Activated B cell treated with CpG ODN at 0.5 μM for 24 hours (primary cell): ENCODE data around the gene ERVV-1. TPM values are rescaled to one million over a fixed set of nuclear protein-coding genes. Genes with fewer than 3 reads are reported as not detected.
"Not testable (repeated sequence)": the region's sequence is repeated elsewhere in the genome, so short reads cannot be mapped to it uniquely, and the experiment has no call there.

Experiments
- ATAC-seq: fragments of 200-7000 bp; cut with Tn5 transposase; one replicate; pipeline ENCODE4 v1.10.0; 2021; ENCODE audit warnings: low read depth, mild to moderate bottlenecking, moderate library complexity
- CTCF ChIA-PET: fragments of 350-600 bp; sonication (Branson Sonifier 250); formaldehyde crosslinking; loops from one replicate; lab custom pipeline; 2021; ENCODE audit warnings: antibody characterized with exemption; lab: Charles Lee
- POLR2A ChIA-PET: fragments of 350-600 bp; sonication (Branson Sonifier 250); formaldehyde crosslinking; loops from one replicate; lab custom pipeline; 2021; ENCODE audit warnings: antibody characterized with exemption; lab: Charles Lee
- DNase-seq: peaks from one replicate; pipeline ENCODE4 v3.0.0; 2022
- H3K27ac Mint-ChIP-seq: one replicate; pipeline ENCODE4 v1.8.0; 2020; ENCODE audit warnings: mixed read lengths
- H3K27me3 Mint-ChIP-seq: one replicate; pipeline ENCODE4 v1.8.0; 2021; ENCODE audit warnings: mixed read lengths
- H3K36me3 Mint-ChIP-seq: one replicate; pipeline ENCODE4 v1.8.0; 2021; ENCODE audit warnings: low read depth, mixed read lengths
- H3K4me1 Mint-ChIP-seq: one replicate; pipeline ENCODE4 v1.8.0; 2021; ENCODE audit warnings: mixed read lengths
- H3K4me3 Mint-ChIP-seq: one replicate; pipeline ENCODE4 v1.8.0; 2020; ENCODE audit warnings: mild to moderate bottlenecking, mixed read lengths
- H3K9me3 Mint-ChIP-seq: one replicate; pipeline ENCODE4 v1.8.0; 2020; ENCODE audit warnings: mixed read lengths
- CTCF ChIP-seq: fragments of 200-600 bp; IDR thresholded peaks from one replicate; pipeline ENCODE4 v1.8.0; 2022; ENCODE audit warnings: antibody characterized with exemption, mild to moderate bottlenecking
- intact Hi-C: fragments of 100-400 bp; cut with micrococcal nuclease; formaldehyde crosslinking; loops from one replicate; pipeline ENCODE4 v1.15.1; 2024
- total RNA-seq: library from RNA; stranded (reverse); gene quantifications from 2 replicates; pipeline ENCODE4 v1.2.3, GENCODE V29; 2022

ERVV-1 gene, protein sequence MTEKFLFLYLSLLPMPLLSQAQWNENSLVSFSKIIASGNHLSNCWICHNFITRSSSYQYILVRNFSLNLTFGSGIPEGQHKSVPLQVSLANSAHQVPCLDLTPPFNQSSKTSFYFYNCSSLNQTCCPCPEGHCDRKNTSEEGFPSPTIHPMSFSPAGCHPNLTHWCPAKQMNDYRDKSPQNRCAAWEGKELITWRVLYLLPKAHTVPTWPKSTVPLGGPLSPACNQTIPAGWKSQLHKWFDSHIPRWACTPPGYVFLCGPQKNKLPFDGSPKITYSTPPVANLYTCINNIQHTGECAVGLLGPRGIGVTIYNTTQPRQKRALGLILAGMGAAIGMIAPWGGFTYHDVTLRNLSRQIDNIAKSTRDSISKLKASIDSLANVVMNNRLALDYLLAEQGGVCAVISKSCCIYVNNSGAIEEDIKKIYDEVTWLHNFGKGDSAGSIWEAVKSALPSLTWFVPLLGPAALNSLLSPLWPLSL
- 0.11 and 0.12 TPM in 2 replicates for total RNA-seq

GRCh38 chr19:53013621-53014020, at the start of gene ERVV-1:
TSS of gene ERVV-1 (plus strand) at chr19:53013921. CDS start at chr19:53014091, 170 bp downstream.
- ATAC-seq: no peak
- DNase-seq: no peak
- CTCF ChIA-PET: no interaction called here
- POLR2A ChIA-PET: no interaction called here
- no peak within 1 kb of the TSS for H3K4me3 Mint-ChIP-seq
- no peaks in the 10 kb centered on the region for H3K36me3 Mint-ChIP-seq
- H3K9me3 Mint-ChIP-seq: peaks cover 3% of the 10 kb centered on the region
- intact Hi-C loops: no loop called here
- no peak within 1 kb of the TSS for H3K27ac Mint-ChIP-seq
- no peaks in the 10 kb centered on the region for H3K4me1 Mint-ChIP-seq
- TF ChIP-seq CTCF: no peak
- no peaks in the 10 kb centered on the region for H3K27me3 Mint-ChIP-seq

- Mint-ChIP-seq H3K4me3 (no peak overlapping the region), H3K27me3 (peaks cover 3% of the 10 kb centered on the region), H3K36me3 (peaks cover 27% of the 10 kb centered on the region), H3K4me1 (peaks cover 13% of the 10 kb centered on the region), H3K9me3 (peaks cover 28% of the 10 kb centered on the region), H3K27ac (no peak overlapping the region)
- ChIA-PET POLR2A (no interaction called here), CTCF (no interaction called here)
- no peak for TF ChIP-seq CTCF
- ATAC-seq (no peak), DNase-seq (no peak)
- intact Hi-C loops: no loop called here
Measured at GRCh38 chr19:52967772-52968171, 45.9 kb upstream of the ERVV-1 start.

GRCh38 chr19:52981329-52981728, 32.4 kb upstream of the ERVV-1 start:
- intact Hi-C loops: no loop called here
- Mint-ChIP-seq H3K36me3 (peaks cover 8% of the 10 kb centered on the region), H3K4me3 (no peak overlapping the region), H3K4me1 (no peaks in the 10 kb centered on the region), H3K9me3 (peaks cover 5% of the 10 kb centered on the region), H3K27me3 (no peaks in the 10 kb centered on the region), H3K27ac (no peak overlapping the region)
- no peak for TF ChIP-seq CTCF
- ATAC-seq (no peak), DNase-seq (no peak)
- POLR2A ChIA-PET: no interaction called here
- CTCF ChIA-PET: no interaction called here

DNA sequence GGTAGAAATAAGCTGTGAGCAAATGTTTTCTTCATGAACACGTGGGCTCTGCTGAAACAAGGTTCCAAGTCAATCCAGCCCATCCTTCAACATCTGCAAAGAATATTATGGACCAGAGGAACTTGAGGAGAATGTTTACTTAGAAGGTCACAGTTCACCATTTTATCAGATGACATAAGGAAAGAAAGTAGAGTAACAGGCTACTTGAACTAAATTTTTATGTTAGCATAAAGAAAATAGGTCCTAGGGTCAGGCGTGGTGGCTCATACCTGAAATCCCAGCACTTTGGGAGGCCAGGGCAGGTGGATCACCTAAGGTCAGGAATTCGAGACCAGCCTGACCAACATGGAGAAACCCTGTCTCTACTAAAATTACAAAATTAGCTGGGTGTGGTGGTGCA, 30.6 kb upstream of the ERVV-1 start:
- intact Hi-C loops, DNase-seq, H3K4me3 Mint-ChIP-seq, H3K27ac Mint-ChIP-seq, CTCF ChIA-PET, ATAC-seq, POLR2A ChIA-PET, H3K36me3 Mint-ChIP-seq, H3K4me1 Mint-ChIP-seq, H3K27me3 Mint-ChIP-seq: not testable (repeated sequence)
- peaks cover 11% of the 10 kb centered on the region for H3K9me3 Mint-ChIP-seq

- POLR2A ChIA-PET: no interaction called here
- Mint-ChIP-seq H3K9me3 (peaks cover 18% of the 10 kb centered on the region), H3K4me1 (no peaks in the 10 kb centered on the region), H3K4me3 (no peak overlapping the region), H3K27ac (no peak overlapping the region), H3K27me3 (peaks cover under 1% of the 10 kb centered on the region), H3K36me3 (peaks cover 8% of the 10 kb centered on the region)
- CTCF ChIA-PET: no interaction called here
- no peak for DNase-seq
- intact Hi-C loops: no loop called here
- ATAC-seq: no peak
- no peak for TF ChIP-seq CTCF
Measured at GRCh38 chr19:52987221-52987620, 26.5 kb upstream of the ERVV-1 start.
